Retinal pigment epithelial cell (primary cell): ENCODE data around the gene ACHE.

ENCODE experiments used
- DNase-seq: peaks from one replicate; pipeline ENCODE4 v3.0.0-alpha.2; 2010; ENCODE audit warnings: low read depth
- H3K4me3 ChIP-seq: 2 replicates; pipeline ENCODE4 v1.5.1; 2011; ENCODE audit warnings: mild to moderate bottlenecking, low read length, control low read depth, moderate library complexity
- TF ChIP-seq, protein P1 (sequence below): conservative IDR thresholded peaks from 2 replicates; pipeline ENCODE4 v1.5.1; 2011; ENCODE audit warnings: low read depth, low read length, control low read depth, inconsistent platforms

The ACHE gene

GRCh38 chr7:100873599-100874299 is 21.9 kb downstream of the ACHE start:
- no peak for DNase-seq
- TF ChIP-seq, protein P1, sequence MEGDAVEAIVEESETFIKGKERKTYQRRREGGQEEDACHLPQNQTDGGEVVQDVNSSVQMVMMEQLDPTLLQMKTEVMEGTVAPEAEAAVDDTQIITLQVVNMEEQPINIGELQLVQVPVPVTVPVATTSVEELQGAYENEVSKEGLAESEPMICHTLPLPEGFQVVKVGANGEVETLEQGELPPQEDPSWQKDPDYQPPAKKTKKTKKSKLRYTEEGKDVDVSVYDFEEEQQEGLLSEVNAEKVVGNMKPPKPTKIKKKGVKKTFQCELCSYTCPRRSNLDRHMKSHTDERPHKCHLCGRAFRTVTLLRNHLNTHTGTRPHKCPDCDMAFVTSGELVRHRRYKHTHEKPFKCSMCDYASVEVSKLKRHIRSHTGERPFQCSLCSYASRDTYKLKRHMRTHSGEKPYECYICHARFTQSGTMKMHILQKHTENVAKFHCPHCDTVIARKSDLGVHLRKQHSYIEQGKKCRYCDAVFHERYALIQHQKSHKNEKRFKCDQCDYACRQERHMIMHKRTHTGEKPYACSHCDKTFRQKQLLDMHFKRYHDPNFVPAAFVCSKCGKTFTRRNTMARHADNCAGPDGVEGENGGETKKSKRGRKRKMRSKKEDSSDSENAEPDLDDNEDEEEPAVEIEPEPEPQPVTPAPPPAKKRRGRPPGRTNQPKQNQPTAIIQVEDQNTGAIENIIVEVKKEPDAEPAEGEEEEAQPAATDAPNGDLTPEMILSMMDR: no peak
- peak overlapping the region; percentile 90 for H3K4me3 ChIP-seq

GRCh38 chr7:100867776-100868485 is 27.8 kb downstream of the ACHE start:
- no peak for DNase-seq
- H3K4me3 ChIP-seq: peak overlapping the region; percentile 92
- TF ChIP-seq, protein P1: no peak

DNA sequence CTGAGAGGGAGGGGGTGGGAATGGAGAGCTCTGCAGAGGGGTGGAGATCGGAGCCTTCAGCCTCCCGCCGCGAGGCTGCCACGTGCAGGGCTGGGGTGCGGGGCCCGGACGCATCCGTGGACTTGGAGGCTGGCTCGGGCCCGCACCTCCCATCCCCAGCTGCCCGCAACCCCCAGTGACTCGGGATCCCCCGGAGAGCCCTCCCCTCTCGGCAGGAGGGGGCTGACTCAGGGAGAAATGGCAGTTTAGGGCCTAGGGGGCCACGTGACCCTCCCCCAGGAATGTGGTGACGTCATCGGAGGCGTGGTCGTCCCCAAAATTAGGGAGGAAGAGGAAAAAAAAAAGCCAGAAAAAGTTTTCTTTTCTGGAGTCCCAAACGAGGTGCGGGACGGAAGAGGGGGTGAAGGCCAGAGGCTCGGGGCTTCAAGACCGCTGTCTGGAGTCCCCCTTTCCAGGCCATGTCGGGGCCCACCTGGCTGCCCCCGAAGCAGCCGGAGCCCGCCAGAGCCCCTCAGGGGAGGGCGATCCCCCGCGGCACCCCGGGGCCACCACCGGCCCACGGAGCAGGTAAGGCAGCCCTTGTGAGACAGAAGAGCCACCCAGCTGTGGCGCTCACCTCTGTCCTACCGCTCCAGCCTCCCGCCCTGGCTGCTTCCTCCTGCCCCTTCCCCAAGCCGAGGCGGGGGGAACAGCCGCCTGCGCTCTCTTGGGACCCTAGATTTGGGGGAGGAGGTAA is 28.5 kb downstream of the ACHE start, which contains the start of gene TRIP6:
TSS of gene TRIP6 (plus strand) at position 348 of the 736 bp plus-strand sequence. CDS start at position 459, 111 bp downstream.
- peak within 1 kb of the TSS; percentile 92 for H3K4me3 ChIP-seq
- DNase-seq: peak; percentile 76
- TF ChIP-seq, protein P1: no peak

DNA sequence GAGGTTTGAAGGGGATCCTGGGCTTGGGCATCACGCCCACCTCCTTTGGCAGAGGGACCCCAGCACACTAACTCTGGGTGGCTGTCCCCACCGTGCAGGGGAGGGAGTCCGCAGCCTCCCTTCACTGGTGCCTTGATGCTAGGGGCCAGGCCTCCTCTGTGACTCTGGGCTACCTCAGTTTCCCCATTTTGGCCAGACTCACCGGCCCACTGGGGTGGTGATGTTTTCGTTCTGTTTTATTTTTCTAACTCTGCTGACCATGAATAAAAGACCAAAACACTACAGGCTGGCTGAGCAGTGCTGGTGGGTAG is 29.0 kb downstream of the ACHE start:
- DNase-seq: no peak
- peak overlapping the region; percentile 92 for H3K4me3 ChIP-seq
- TF ChIP-seq, protein P1: no peak

GRCh38 chr7:100865938-100866728 is 29.6 kb downstream of the ACHE start:
- TF ChIP-seq, protein P1: no peak
- H3K4me3 ChIP-seq: no peak overlapping the region
- DNase-seq: no peak

GRCh38 chr7:100865372-100865911 is 30.2 kb downstream of the ACHE start:
- TF ChIP-seq, protein P1: no peak
- DNase-seq: no peak
- H3K4me3 ChIP-seq: no peak overlapping the region
